Progenitor cell of endocrine pancreas (in vitro differentiated cells): Measurements from ENCODE around the gene PCDHAC2. TPM values are rescaled to one million over a fixed set of nuclear protein-coding genes. Genes with fewer than 3 reads are reported as not detected.

ENCODE experiments used
- DNase-seq: peaks from one replicate; pipeline ENCODE4 v3.0.0; 2021; ENCODE audit warnings: low spot score; ENCODE audit not compliant: unreplicated experiment
- H3K27ac Mint-ChIP-seq: 2 replicates; pipeline ENCODE4 v1.8.0; 2021; ENCODE audit warnings: mild to moderate bottlenecking, moderate library complexity, mixed read lengths
- H3K27me3 Mint-ChIP-seq: 2 replicates; pipeline ENCODE4 v1.8.0; 2021; ENCODE audit warnings: mixed read lengths
- H3K36me3 Mint-ChIP-seq: 2 replicates; pipeline ENCODE4 v1.8.0; 2022; ENCODE audit warnings: mixed read lengths; ENCODE audit not compliant: insufficient read depth
- H3K4me1 Mint-ChIP-seq: 2 replicates; pipeline ENCODE4 v1.8.0; 2021; ENCODE audit warnings: low read depth, mixed read lengths
- H3K4me3 Mint-ChIP-seq: 2 replicates; pipeline ENCODE4 v1.8.0; 2021; ENCODE audit warnings: low read depth, mild to moderate bottlenecking, moderate library complexity, mixed read lengths
- H3K9me3 Mint-ChIP-seq: 2 replicates; pipeline ENCODE4 v1.8.0; 2021; ENCODE audit warnings: low read depth, mixed read lengths
- CTCF ChIP-seq: fragments of 200-600 bp; sonication (generic); IDR thresholded peaks from one replicate; pipeline ENCODE4 v1.5.0; 2021; ENCODE audit warnings: antibody characterized with exemption, mild to moderate bottlenecking; ENCODE audit not compliant: unreplicated experiment
- total RNA-seq: library from RNA; stranded (reverse); gene quantifications from 2 replicates; pipeline ENCODE4 v1.2.1, GENCODE V29; 2021

The PCDHAC2 gene
- total RNA-seq, 1 donor from 2014 or later, result 1.9 TPM

DNA sequence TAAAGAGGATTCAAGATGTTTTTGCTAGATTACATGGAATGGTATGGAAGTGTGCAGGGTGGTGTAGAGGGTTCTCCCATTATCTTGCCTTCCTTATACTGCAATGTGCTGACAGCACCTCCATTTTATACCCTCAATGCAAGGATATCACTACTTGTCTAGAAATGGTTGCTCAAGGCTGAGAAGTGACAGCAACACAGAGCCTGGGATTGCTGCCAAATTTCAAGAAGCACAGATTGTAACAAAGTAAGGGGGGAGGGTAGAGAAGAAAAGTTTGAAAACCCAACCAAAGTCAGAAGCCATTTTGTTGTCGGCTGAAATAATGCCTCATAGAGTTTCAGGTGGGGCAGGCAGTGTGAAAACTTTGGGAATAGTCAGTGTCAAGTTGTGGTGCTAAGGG lies 29.8 kb downstream of the PCDHAC2 start:
- no peak overlapping the region for H3K27ac Mint-ChIP-seq
- no peaks in the 10 kb centered on the region for H3K27me3 Mint-ChIP-seq
- no peak for TF ChIP-seq CTCF
- H3K4me1 Mint-ChIP-seq, result peaks cover 5% of the 10 kb centered on the region
- H3K9me3 Mint-ChIP-seq, result no peaks in the 10 kb centered on the region
- no peak overlapping the region for H3K4me3 Mint-ChIP-seq
- no peaks in the 10 kb centered on the region for H3K36me3 Mint-ChIP-seq
- no peak for DNase-seq

GRCh38 chr5:140998921-140999410 lies 32.7 kb downstream of the PCDHAC2 start:
- no peak for TF ChIP-seq CTCF
- DNase-seq, result no peak
- Mint-ChIP-seq H3K27ac (no peak overlapping the region), H3K27me3 (no peaks in the 10 kb centered on the region), H3K9me3 (no peaks in the 10 kb centered on the region), H3K4me3 (no peak overlapping the region), H3K36me3 (no peaks in the 10 kb centered on the region), H3K4me1 (peaks cover 9% of the 10 kb centered on the region)

- Mint-ChIP-seq H3K9me3 (no peaks in the 10 kb centered on the region), H3K27ac (peak overlapping the region; percentile 96), H3K27me3 (no peaks in the 10 kb centered on the region), H3K4me1 (peaks cover 14% of the 10 kb centered on the region), H3K4me3 (peak overlapping the region; percentile 81), H3K36me3 (peaks cover 1% of the 10 kb centered on the region)
- DNase-seq, result no peak
- no peak for TF ChIP-seq CTCF
These were observed 35.2 kb downstream of the PCDHAC2 start for GRCh38 chr5:141001446-141001843.

- TF ChIP-seq CTCF, result no peak
- peaks cover 14% of the 10 kb centered on the region for H3K4me1 Mint-ChIP-seq
- peaks cover 3% of the 10 kb centered on the region for H3K36me3 Mint-ChIP-seq
- no peaks in the 10 kb centered on the region for H3K27me3 Mint-ChIP-seq
- peak overlapping the region; percentile 81 for H3K4me3 Mint-ChIP-seq
- DNase-seq, result peak; percentile 9
- H3K27ac Mint-ChIP-seq, result peak overlapping the region; percentile 96
- no peaks in the 10 kb centered on the region for H3K9me3 Mint-ChIP-seq
These were observed 35.7 kb downstream of the PCDHAC2 start for GRCh38 chr5:141001844-141002604.

DNA sequence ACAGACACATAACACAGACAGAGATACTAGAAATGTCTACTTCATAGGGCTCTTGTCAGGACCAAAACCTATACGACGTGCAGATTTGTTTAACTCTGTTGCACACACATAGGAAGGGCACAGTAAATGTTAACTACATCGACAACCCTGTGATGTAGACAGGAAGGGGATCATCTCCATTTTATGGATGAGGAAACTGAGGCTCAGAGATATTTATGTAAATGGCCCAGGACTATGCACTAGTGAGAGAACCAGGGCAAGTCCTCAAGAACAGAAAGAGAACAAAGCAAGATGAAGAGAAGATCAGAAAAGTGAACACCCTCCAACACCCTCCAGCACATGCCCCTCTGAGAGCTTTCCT lies 36.3 kb downstream of the PCDHAC2 start:
- H3K27ac Mint-ChIP-seq, result peak overlapping the region; percentile 96
- H3K27me3 Mint-ChIP-seq, result no peaks in the 10 kb centered on the region
- TF ChIP-seq CTCF, result no peak
- H3K9me3 Mint-ChIP-seq, result no peaks in the 10 kb centered on the region
- DNase-seq, result no peak
- peaks cover 4% of the 10 kb centered on the region for H3K36me3 Mint-ChIP-seq
- peak overlapping the region; percentile 81 for H3K4me3 Mint-ChIP-seq
- H3K4me1 Mint-ChIP-seq, result peaks cover 14% of the 10 kb centered on the region
